Measurements from ENCODE around the gene IFIT2. TPM values are rescaled to one million over a fixed set of nuclear protein-coding genes. Genes with fewer than 3 reads are reported as not detected.
A peak's percentile ranks its signal among the peaks of the same experiment; 100 is the strongest.

IFIT2 gene
- total and polyA plus RNA-seq, 2 donors (not counting 3 experiments of a cell fraction or from before 2014, with no cell fraction given): 0.23 to 1.4 TPM

DNA sequence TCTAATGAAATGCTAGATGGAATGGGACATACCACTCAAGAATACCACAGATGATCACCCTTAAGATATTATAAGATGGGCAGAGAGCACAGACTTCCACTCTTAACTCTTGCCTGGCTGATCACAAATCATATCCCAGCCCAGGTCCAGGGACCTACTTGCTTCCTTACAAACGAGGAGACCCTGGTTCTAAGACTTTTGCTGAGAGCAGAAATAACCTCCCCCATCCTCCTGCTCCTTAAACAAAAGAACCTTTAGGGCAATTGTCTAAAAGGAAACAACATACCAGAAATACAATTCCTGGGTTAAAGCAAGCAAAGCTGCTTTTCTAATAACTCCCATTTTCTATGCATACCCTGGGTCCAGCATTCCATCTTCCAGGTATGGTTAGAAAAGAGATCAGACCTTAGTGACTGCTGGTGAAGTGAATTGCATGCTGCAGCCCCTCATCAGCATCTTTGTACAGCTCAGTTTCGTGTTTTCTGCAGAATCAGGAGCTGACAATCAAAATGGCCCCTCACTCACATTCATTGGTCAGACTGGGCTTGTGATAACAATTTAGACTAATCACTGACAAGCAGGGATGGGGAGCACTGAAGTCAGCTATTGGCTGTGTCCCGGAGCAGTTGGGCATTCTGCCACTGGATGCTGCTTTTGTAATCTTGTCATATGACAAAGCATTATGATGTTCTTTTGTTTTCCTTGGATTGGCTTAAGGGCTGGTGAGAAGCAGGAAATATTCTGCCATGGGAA lies 40.5 kb downstream of the IFIT2 start:
- H3K4me2 ChIP-seq (ENCODE audit: insufficient read depth, low read length): no peak overlapping the region

More for the DNA sequence above, 40.5 kb downstream of the IFIT2 start:
- no peaks in the 10 kb centered on the region for H3K36me3 ChIP-seq (ENCODE audit: control insufficient read depth in 2 of 2, extremely low read depth in 1 of 2, insufficient read depth in 2 of 2, low read length in 2 of 2)
- dilution Hi-C loops (cut with MboI; ENCODE audit: extremely low pct_ligation_motif_present, low sequenced_read_pairs) (no loop called here), intact Hi-C loops (cut with micrococcal nuclease) (no loop called here)
- H3K9ac ChIP-seq (replicated peaks; ENCODE audit: extremely low read depth, insufficient read depth, low read length): no peak overlapping the region
- H3K9me1 ChIP-seq (replicated peaks; ENCODE audit: control insufficient read depth, extremely low read depth, insufficient read depth, low read length): no peaks in the 10 kb centered on the region
- peak; percentile 80 for FAIRE-seq
- no peaks in the 10 kb centered on the region for H4K20me1 ChIP-seq (replicated peaks; ENCODE audit: control insufficient read depth, extremely low read depth, insufficient read depth, low read length)
- BruUV-seq (replicated peaks): no TSS peak
- no peak overlapping the region for H2AFZ ChIP-seq (ENCODE audit: low read depth, low read length)
- no peak overlapping the region for H3K4me3 ChIP-seq (replicated peaks in 1 of 3; ENCODE audit: insufficient read depth in 1 of 3, low read depth in 1 of 3, low read length in 3 of 3)
- ChIA-PET CTCF (interaction anchor here (1.1 to 2.0 kb wide), 2 partner anchors 10 to 27 kb away, joined by 3 to 6 read pairs; no protein-coding TSS in a partner anchor), POLR2A (no interaction called here)
- no peak for TF ChIP-seq JUN (IDR thresholded peaks at IDR 0.05; ENCODE audit: borderline replicate concordance, insufficient read depth, insufficient read length, low read depth)
- no peak for TF ChIP-seq EZH2 (IDR thresholded peaks at IDR 0.05; ENCODE audit: borderline replicate concordance, low read depth, low read length, severe bottlenecking)
- TF ChIP-seq, protein P1, sequence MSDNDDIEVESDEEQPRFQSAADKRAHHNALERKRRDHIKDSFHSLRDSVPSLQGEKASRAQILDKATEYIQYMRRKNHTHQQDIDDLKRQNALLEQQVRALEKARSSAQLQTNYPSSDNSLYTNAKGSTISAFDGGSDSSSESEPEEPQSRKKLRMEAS (IDR thresholded peaks at IDR 0.05; ENCODE audit: insufficient read depth, insufficient read length): no peak
- TF ChIP-seq, protein P2, sequence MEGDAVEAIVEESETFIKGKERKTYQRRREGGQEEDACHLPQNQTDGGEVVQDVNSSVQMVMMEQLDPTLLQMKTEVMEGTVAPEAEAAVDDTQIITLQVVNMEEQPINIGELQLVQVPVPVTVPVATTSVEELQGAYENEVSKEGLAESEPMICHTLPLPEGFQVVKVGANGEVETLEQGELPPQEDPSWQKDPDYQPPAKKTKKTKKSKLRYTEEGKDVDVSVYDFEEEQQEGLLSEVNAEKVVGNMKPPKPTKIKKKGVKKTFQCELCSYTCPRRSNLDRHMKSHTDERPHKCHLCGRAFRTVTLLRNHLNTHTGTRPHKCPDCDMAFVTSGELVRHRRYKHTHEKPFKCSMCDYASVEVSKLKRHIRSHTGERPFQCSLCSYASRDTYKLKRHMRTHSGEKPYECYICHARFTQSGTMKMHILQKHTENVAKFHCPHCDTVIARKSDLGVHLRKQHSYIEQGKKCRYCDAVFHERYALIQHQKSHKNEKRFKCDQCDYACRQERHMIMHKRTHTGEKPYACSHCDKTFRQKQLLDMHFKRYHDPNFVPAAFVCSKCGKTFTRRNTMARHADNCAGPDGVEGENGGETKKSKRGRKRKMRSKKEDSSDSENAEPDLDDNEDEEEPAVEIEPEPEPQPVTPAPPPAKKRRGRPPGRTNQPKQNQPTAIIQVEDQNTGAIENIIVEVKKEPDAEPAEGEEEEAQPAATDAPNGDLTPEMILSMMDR (IDR thresholded peaks at IDR 0.05; ENCODE audit: extremely low read depth in 1 of 2, insufficient read depth in 1 of 2, low read depth in 1 of 2, low read length in 2 of 2): no peak
- TF ChIP-seq MYC (IDR thresholded peaks at IDR 0.05; ENCODE audit: low read depth, low read length): no peak
- TF ChIP-seq GATA2 (IDR thresholded peaks at IDR 0.05; ENCODE audit: insufficient read depth, insufficient read length, low read depth, low read length): no peak
- no peak for TF ChIP-seq POLR2AphosphoS5 (IDR thresholded peaks at IDR 0.05; ENCODE audit: insufficient read depth, low read depth, low read length)
- TF ChIP-seq FOS (IDR thresholded peaks at IDR 0.05; ENCODE audit: borderline replicate concordance, insufficient read depth, low read length): no peak
- no peak for TF ChIP-seq POLR2A (IDR thresholded peaks at IDR 0.05; ENCODE audit: low read depth, low read length)
- peak; percentile 90 for DNase-seq (ENCODE audit: low read depth, low spot score)
- H3K79me2 ChIP-seq (ENCODE audit: control insufficient read depth, insufficient read depth, low read length): no peaks in the 10 kb centered on the region
- peaks cover 2% of the 10 kb centered on the region for H3K4me1 ChIP-seq (ENCODE audit: control insufficient read depth, extremely low read depth, insufficient read depth, low read length)
- no peaks in the 10 kb centered on the region for H3K27me3 ChIP-seq (ENCODE audit: control insufficient read depth in 2 of 2, insufficient read depth in 2 of 2, low read length in 2 of 2)
- no peaks in the 10 kb centered on the region for H3K9me3 ChIP-seq (replicated peaks; ENCODE audit: control insufficient read depth, insufficient read depth, low read length)
- H3K27ac ChIP-seq (ENCODE audit: insufficient read depth, low read depth, low read length): no peak overlapping the region

Measured in endothelial cell of umbilical vein (primary cell).